ENCODE measurements around the gene AGAP5.

Gene AGAP5

DNA sequence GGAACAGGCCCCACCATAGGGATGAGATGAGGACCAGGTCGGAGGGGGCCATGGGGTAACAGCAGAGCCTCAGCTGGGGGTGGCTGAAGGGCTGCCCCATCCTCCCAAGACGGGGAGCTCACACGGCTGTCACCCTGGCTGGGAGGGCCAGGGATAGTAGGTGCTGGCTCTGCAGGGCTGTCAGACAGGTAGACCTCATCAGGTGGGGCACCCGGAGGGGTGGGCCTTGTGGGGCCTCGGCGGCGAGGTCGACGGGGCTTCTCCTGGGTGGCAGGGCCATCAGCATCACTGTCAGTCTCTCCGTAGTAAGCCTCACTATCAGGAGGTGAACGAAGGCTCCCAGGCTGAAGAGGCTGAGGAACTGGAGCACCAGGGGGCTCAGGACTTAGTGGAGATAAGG is 44.7 kb downstream of the AGAP5 start:
- DNase-seq: no peak

- DNase-seq: no peak
Measured at GRCh38 chr10:73650537-73651331, 47.2 kb downstream of the AGAP5 start.

- no peak for DNase-seq
Measured at GRCh38 chr10:73649876-73650536, 47.9 kb downstream of the AGAP5 start.

DNA sequence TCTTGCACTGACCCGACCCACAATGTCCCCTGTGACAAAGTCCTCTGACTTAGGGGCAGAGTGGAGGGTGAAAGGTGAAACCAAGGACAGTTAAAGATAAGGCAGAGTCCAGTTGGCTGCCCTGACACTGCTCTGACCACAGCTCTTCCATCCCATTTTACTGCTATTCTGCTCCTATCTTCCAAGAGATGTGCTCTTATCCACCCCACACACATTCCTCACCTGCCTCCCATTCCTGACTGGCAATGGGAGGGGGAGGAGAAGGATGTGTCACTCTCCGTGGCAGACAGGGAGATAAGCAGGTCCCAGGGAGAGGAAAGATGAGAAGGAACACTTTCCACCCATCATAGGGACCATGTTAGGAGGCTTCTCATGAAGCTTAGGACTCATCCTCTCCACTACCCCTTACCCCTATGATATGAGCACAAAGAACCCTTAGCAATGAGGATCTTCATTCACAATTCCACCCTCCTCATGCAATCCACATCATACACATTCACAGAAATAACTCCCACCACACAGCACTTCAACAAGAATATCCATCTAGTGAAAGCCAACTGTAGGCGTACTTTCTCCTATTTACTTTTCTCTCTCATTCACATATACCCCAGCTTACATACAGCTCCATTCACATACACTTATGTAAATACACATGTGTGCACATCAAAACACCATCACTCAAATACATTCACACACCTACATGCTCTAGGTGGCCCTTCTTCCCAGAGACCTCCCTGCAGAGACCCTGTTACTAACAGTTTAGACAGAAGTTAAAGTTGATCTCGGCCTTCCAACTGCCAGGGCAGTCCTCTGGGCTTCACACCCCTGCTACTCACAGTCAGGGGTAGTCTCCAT is 48.7 kb downstream of the AGAP5 start:
- DNase-seq: no peak

- DNase-seq: no peak
Measured at GRCh38 chr10:73647875-73648651, 49.8 kb downstream of the AGAP5 start.

GRCh38 chr10:73647211-73647874 is 50.6 kb downstream of the AGAP5 start:
- DNase-seq: peak; percentile 59 to 62

DNA sequence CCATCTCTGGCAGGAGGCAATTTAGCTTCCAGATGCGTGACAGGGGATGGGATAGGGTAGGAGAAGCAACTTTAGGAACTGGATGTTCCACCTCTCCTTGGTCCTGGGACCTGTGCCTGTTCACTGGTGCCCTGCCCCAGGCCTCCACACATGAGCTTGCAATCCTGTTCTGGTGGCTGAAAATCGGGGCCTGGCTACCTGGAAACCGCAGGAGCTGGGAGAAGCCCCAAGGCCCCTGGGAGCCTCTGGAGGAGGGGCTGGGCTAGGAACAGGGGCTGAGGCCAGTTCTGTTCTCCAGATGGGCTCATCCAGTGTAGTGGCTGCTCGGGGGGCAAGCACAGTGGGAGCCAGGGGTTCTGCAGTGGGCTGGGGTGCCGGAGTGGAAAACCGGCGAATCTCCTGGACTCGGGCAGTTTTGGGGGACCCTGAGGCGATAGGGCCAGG is 51.3 kb downstream of the AGAP5 start:
- no peak for DNase-seq

DNA sequence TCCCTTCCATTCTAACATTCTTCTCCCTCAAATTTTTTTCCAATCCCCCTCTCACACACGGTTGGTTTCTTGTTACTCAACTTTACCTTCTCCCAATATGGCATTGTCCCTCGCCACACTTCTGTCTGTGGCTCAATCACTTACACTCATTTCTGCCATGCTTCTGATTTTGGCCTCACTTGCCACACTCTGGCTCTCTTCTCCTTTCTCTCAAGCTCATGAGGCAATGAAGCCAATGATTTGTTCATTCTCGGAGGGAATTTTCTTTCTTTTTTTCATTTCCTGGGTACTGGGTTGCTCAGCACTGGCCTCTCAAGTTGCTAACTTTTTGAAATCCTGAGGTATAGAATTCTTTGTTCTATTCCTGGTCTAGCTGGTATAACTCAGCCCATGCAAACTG is 52.7 kb downstream of the AGAP5 start:
- DNase-seq: no peak

GRCh38 chr10:73644767-73645166 is 53.1 kb downstream of the AGAP5 start:
- no peak for DNase-seq

GRCh38 chr10:73644015-73644743 is 53.7 kb downstream of the AGAP5 start:
- DNase-seq: peak; percentile 58 to 62

DNA sequence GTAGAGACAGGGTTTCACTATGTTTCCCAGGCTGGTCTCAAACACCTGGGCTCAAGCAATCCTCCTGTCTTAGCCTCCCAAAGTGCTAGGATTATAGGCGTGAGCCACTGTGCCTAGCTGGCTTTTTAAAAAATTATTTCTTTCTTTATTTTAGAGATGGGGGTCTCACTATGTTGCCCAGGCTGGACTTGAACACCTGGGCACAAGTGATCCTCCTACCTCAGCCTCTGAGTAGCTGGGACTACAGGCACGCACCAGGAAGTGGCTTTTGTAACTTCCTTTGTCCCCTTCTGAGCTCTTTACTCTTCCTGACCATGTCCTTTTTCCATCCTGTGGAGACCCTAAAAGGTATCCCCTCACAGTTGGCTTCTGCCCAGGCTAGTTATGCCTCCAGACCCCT is 54.5 kb downstream of the AGAP5 start:
- DNase-seq: no peak

- DNase-seq: no peak
Measured at GRCh38 chr10:73641328-73642060, 56.4 kb downstream of the AGAP5 start, which contains the start of gene MYOZ1. Gene MYOZ1, minus strand, starts transcription at chr10:73641474. Its CDS starts 1,457 bp downstream, at chr10:73640017.

- DNase-seq: no peak
Measured at GRCh38 chr10:73639286-73639685, 58.6 kb downstream of the AGAP5 start.

GRCh38 chr10:73635781-73636180 is 62.1 kb downstream of the AGAP5 start:
- DNase-seq: no peak

DNA sequence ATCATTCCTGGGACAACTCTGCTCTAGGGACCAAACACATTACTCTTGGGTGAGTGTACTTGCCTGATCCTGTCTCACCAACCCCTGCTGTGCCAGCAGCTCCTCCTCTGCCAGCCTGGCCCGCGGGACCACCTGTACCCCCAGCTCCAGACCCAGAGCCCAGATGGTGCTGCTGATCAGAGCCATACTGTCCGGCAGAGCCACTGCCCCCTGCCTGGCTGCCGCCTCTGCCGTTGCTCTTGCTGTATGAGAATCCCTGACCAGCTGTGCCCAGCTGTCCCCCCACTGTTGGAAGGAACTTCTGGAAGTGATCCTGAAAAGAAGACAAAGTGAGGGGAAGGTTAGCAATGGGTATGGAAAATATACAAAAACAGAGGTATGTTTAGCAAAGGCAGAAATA is 63.5 kb downstream of the AGAP5 start:
- DNase-seq: no peak

DNA sequence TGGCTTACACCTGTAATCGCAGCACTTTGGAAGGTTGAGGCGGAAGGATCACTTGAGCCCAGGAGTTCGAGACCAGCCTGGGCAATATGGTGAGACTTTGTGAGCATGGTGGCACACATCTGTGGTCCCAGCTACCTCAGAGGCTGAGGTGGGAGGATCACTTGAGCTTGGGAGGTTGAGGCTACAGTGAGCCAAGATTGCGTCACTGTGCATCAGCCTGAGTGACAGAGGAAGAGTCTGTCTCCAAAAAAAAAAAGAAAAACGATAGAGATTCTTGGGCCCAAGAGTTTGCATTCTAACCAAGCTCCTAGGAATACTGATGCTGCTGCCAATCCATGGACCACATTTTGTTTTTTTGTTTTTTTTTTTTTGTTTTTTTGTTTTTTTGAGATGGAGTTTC is 68.7 kb downstream of the AGAP5 start:
- DNase-seq: no peak

GRCh38 chr10:73628405-73628804 is 69.5 kb downstream of the AGAP5 start:
- no peak for DNase-seq

DNA sequence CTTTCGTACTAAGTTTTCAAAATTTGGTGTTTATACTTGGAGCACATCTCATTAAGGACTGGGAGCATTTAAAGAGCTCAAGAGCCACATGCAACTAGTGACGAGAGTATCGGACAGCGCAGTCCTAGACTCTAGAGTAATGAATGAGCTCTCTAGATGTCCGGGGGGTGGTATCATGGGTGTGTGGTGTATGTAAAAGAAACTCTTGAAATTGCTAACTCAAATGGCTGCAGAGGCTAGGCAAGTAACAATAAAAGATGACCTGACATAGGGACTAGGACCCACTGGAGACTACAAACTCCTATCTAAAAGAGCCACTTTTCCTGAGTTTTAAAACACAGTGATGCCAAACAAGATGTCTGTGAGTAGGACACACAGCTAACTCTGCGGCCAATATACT is 70.6 kb downstream of the AGAP5 start:
- no peak for DNase-seq

DNA sequence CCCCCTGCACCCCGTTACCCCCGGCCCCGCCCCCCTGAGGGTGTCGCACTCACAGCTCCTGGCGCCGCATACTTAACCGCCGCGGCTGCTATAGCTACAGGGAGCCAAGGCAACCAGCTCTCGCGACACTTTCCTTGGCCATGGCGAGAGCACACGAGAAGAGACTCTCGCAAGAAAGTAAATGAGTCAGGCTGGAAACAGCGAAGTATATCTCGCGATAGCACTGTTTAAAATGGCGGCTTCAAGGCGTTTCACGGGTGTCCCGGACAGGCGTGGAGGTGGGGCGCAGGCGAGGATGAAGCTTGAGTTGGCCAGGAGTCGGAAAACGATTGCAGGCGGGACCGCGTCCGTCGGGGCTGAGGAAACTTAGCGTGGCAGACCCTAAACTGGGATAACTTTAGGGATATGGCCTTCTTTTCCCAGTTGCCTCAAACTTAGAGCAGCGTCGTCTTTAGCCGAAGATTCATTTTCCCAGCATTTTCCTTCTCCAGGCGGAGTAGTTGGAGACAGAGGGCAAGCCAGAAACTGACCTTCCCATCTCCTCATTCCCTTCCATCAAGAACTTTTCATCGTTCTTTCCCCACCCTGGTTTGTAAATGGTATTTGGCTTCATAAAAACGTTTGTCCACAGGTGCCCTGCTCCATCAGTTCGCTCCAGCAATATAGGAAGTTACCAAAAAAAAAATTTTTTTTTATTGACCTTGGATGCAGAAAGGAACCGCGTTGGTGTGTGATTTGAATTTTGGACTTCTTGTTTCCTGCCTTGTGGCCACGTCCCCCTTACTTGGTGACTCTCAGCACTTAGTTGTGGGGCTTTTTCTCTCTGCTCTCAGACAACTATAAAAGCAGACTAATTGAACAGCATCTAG is 71.8 kb downstream of the AGAP5 start:
- peak; percentile 91 to 93 for DNase-seq
